Measurements from ENCODE around the gene UNC13D. TPM values are rescaled to one million over a fixed set of nuclear protein-coding genes. Genes with fewer than 3 reads are reported as not detected.

UNC13D gene
- total and polyA plus RNA-seq, 9 of the 15 experiments (the other 6 are each of a cell fraction or from before 2014, with no cell fraction given) = 0.86 to 244 (median 69.2) TPM

DNA sequence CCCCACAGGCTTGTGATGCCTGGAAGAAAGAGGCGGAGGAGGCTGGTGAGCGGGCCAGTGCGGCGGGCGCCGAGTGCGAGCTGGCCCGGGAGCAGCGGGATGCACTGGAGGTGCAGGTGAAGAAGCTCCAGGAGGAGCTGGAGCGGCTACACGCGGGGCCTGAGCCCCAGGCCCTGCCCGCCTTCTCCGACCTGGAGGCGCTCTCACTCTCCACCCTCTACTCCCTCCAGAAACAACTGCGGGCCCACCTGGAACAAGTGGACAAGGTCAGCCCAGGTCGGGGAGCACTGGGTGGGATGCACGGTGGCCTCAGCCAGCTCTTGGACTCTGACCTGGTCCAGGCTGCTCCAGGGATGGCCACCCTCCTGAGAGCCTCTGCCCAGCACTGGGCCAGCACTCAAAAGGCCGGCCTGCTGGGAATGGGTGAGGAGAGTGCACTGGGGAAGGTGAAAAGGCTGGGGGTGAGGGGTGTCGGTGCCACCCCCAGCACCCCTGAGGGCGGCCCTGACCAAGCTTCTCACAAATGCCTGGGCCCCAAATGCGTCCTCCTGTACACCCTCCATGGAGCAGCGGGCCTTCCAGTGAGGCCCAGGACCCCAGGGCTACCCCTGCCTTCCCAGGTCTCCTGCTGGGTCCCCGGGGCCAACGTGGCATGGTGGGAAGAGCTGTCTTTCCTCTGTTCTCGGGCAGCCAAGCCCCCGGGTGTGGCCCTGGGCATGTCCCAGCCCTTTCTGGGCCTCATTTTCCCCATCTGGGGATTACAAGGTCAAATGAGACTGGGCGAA is 20.8 kb downstream of the UNC13D start (continued):
- TF ChIP-seq, protein P1, sequence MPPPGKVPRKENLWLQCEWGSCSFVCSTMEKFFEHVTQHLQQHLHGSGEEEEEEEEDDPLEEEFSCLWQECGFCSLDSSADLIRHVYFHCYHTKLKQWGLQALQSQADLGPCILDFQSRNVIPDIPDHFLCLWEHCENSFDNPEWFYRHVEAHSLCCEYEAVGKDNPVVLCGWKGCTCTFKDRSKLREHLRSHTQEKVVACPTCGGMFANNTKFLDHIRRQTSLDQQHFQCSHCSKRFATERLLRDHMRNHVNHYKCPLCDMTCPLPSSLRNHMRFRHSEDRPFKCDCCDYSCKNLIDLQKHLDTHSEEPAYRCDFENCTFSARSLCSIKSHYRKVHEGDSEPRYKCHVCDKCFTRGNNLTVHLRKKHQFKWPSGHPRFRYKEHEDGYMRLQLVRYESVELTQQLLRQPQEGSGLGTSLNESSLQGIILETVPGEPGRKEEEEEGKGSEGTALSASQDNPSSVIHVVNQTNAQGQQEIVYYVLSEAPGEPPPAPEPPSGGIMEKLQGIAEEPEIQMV (tag; conservative IDR thresholded peaks at IDR 0.05; ENCODE audit: low read depth) = no peak
- TF ChIP-seq MED1 (CRISPR knock-in tag; IDR thresholded peaks at IDR 0.05; ENCODE audit: borderline replicate concordance) (no peak), POLR2B (IDR thresholded peaks at IDR 0.05; ENCODE audit: low read depth, partially characterized antibody) (peak; percentile 57), ZNF561 (CRISPR knock-in tag; conservative IDR thresholded peaks at IDR 0.05) (0 out of 2 replicates have a peak, but pooled peaks have one; percentile 39), SRSF1 (IDR thresholded peaks at IDR 0.05; ENCODE audit: low read depth, low read length) (no peak), POLR2A (conservative IDR thresholded peaks at IDR 0.05) (peak; percentile 32; the same call in 1 of the 2 replicates), EGR1 (conservative IDR thresholded peaks at IDR 0.05) (no peak), SUPT5H (IDR thresholded peaks at IDR 0.05) (peak; percentile 65), ZNF124 (CRISPR knock-in tag; IDR thresholded peaks at IDR 0.05) (no peak), MECOM (CRISPR knock-in tag; IDR thresholded peaks at IDR 0.05) (no peak), PTBP1 (IDR thresholded peaks at IDR 0.05; ENCODE audit: low read depth, low read length) (no peak), SMAD4 (CRISPR knock-in tag; conservative IDR thresholded peaks at IDR 0.05) (no peak), SMARCB1 (IDR thresholded peaks at IDR 0.05; ENCODE audit: insufficient read length, low read depth) (no peak), PPARD (CRISPR knock-in tag; IDR thresholded peaks at IDR 0.05) (no peak)
- TF ChIP-seq, protein P2, sequence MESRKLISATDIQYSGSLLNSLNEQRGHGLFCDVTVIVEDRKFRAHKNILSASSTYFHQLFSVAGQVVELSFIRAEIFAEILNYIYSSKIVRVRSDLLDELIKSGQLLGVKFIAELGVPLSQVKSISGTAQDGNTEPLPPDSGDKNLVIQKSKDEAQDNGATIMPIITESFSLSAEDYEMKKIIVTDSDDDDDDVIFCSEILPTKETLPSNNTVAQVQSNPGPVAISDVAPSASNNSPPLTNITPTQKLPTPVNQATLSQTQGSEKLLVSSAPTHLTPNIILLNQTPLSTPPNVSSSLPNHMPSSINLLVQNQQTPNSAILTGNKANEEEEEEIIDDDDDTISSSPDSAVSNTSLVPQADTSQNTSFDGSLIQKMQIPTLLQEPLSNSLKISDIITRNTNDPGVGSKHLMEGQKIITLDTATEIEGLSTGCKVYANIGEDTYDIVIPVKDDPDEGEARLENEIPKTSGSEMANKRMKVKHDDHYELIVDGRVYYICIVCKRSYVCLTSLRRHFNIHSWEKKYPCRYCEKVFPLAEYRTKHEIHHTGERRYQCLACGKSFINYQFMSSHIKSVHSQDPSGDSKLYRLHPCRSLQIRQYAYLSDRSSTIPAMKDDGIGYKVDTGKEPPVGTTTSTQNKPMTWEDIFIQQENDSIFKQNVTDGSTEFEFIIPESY (CRISPR knock-in tag; IDR thresholded peaks at IDR 0.05) = peak; percentile 78
- TF ChIP-seq, protein P3, sequence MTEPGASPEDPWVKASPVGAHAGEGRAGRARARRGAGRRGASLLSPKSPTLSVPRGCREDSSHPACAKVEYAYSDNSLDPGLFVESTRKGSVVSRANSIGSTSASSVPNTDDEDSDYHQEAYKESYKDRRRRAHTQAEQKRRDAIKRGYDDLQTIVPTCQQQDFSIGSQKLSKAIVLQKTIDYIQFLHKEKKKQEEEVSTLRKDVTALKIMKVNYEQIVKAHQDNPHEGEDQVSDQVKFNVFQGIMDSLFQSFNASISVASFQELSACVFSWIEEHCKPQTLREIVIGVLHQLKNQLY (CRISPR knock-in tag; conservative IDR thresholded peaks at IDR 0.05) = 0 out of 4 replicates have a peak, but pooled peaks of 1 of the 2 experiments have one; percentile 28
- TF ChIP-seq, protein P4, sequence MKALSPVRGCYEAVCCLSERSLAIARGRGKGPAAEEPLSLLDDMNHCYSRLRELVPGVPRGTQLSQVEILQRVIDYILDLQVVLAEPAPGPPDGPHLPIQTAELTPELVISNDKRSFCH (CRISPR knock-in tag; IDR thresholded peaks at IDR 0.05) = no peak
- TF ChIP-seq, protein P4 (tag; IDR thresholded peaks at IDR 0.05) = no peak
- TF ChIP-seq, protein P5, sequence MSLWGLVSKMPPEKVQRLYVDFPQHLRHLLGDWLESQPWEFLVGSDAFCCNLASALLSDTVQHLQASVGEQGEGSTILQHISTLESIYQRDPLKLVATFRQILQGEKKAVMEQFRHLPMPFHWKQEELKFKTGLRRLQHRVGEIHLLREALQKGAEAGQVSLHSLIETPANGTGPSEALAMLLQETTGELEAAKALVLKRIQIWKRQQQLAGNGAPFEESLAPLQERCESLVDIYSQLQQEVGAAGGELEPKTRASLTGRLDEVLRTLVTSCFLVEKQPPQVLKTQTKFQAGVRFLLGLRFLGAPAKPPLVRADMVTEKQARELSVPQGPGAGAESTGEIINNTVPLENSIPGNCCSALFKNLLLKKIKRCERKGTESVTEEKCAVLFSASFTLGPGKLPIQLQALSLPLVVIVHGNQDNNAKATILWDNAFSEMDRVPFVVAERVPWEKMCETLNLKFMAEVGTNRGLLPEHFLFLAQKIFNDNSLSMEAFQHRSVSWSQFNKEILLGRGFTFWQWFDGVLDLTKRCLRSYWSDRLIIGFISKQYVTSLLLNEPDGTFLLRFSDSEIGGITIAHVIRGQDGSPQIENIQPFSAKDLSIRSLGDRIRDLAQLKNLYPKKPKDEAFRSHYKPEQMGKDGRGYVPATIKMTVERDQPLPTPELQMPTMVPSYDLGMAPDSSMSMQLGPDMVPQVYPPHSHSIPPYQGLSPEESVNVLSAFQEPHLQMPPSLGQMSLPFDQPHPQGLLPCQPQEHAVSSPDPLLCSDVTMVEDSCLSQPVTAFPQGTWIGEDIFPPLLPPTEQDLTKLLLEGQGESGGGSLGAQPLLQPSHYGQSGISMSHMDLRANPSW (CRISPR knock-in tag; IDR thresholded peaks at IDR 0.05) = no peak
- TF ChIP-seq, protein P6, sequence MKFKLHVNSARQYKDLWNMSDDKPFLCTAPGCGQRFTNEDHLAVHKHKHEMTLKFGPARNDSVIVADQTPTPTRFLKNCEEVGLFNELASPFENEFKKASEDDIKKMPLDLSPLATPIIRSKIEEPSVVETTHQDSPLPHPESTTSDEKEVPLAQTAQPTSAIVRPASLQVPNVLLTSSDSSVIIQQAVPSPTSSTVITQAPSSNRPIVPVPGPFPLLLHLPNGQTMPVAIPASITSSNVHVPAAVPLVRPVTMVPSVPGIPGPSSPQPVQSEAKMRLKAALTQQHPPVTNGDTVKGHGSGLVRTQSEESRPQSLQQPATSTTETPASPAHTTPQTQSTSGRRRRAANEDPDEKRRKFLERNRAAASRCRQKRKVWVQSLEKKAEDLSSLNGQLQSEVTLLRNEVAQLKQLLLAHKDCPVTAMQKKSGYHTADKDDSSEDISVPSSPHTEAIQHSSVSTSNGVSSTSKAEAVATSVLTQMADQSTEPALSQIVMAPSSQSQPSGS (CRISPR knock-in tag; IDR thresholded peaks at IDR 0.05) = no peak
